CD14-positive monocyte (primary cell): ENCODE results near the gene YJU2. TPM values are rescaled to one million over a fixed set of nuclear protein-coding genes. Genes with fewer than 3 reads are reported as not detected.

Source experiments
- DNase-seq, 3 donors: peaks; one replicate each; pipeline ENCODE4 v3.0.0-alpha.2; 2011 to 2022
- H2AFZ ChIP-seq: 2 replicates; pipeline ENCODE4 v1.6.0; 2012; ENCODE audit warnings: mild to moderate bottlenecking, low read depth, low read length, inconsistent platforms; ENCODE audit not compliant: insufficient read depth, poor library complexity, severe bottlenecking
- H3K27ac ChIP-seq, 2 donors: 1 replicate in 1 of 2; 2 replicates in 1 of 2; pipeline ENCODE4 v1.5.1; 2012 to 2013; ENCODE audit warnings: low read length in 2 of 2, control low read depth in 1 of 2, inconsistent platforms in 1 of 2, low read depth in 1 of 2, mild to moderate bottlenecking in 1 of 2
- H3K27me3 ChIP-seq, 2 donors: one replicate each; pipeline versions ENCODE4 v1.6.0 to v1.6.1; 2011 to 2013; ENCODE audit warnings: low read length in 2 of 2; ENCODE audit not compliant: control insufficient read depth in 2 of 2, insufficient read depth in 2 of 2
- H3K36me3 ChIP-seq, 2 donors: replicated peaks in 1 of 2; 1 replicate in 1 of 2; 2 replicates in 1 of 2; pipeline versions ENCODE4 v1.5.1 to v1.6.1; 2012 to 2013; ENCODE audit warnings: low read length in 2 of 2, control low read depth in 1 of 2, inconsistent platforms in 1 of 2, mild to moderate bottlenecking in 1 of 2; ENCODE audit not compliant: insufficient read depth in 2 of 2, control insufficient read depth in 1 of 2
- H3K4me1 ChIP-seq, 2 donors: 1 replicate in 1 of 2; 2 replicates in 1 of 2; pipeline versions ENCODE4 v1.5.1 to v1.6.1; 2012 to 2013; ENCODE audit warnings: low read length in 2 of 2, control low read depth in 1 of 2, inconsistent platforms in 1 of 2, mild to moderate bottlenecking in 1 of 2, moderate library complexity in 1 of 2; ENCODE audit not compliant: insufficient read depth in 2 of 2, control insufficient read depth in 1 of 2
- H3K4me2 ChIP-seq: replicated peaks from 2 replicates; pipeline ENCODE3; 2012; ENCODE audit warnings: low read length, moderate library complexity, mild to moderate bottlenecking; ENCODE audit not compliant: poor library complexity, severe bottlenecking; ENCODE audit errors: extremely low read depth
- H3K4me3 ChIP-seq, 3 experiments: fragments of 200-600 bp in 1 of 3; sonication (generic) in 1 of 3; replicated peaks in 1 of 3; 1 replicate in 2 of 3; 2 replicates in 1 of 3; pipeline ENCODE4 v1.5.1; 2011 to 2013; ENCODE audit warnings: low read length in 3 of 3, mild to moderate bottlenecking in 3 of 3, control low read depth in 2 of 3, low read depth in 2 of 3, inconsistent platforms in 1 of 3, moderate library complexity in 1 of 3
- H3K79me2 ChIP-seq: 2 replicates; pipeline ENCODE4 v1.6.0; 2012; ENCODE audit warnings: mild to moderate bottlenecking, control low read depth, inconsistent platforms, low read length, moderate library complexity; ENCODE audit not compliant: insufficient read depth
- H3K9ac ChIP-seq: 2 replicates; pipeline ENCODE4 v1.6.0; 2017; ENCODE audit warnings: low read length, mild to moderate bottlenecking; ENCODE audit not compliant: insufficient read depth, poor library complexity, severe bottlenecking
- H3K9me3 ChIP-seq, 2 donors: replicated peaks in 1 of 2; 1 replicate in 1 of 2; 2 replicates in 1 of 2; pipeline versions ENCODE4 v1.5.1 to v1.6.1; 2012 to 2013; ENCODE audit warnings: low read length in 2 of 2, control low read depth in 1 of 2; ENCODE audit not compliant: control insufficient read depth in 1 of 2, insufficient read depth in 1 of 2
- H4K20me1 ChIP-seq: 2 replicates; pipeline ENCODE4 v1.6.0; 2012; ENCODE audit warnings: mild to moderate bottlenecking, low read length, control low read depth, moderate library complexity; ENCODE audit not compliant: insufficient read depth
- H3K27ac Mint-ChIP-seq, 7 donors: one replicate each; pipeline ENCODE4 v1.8.0; 2020; ENCODE audit warnings: mild to moderate bottlenecking in 7 of 7, mixed read lengths in 7 of 7, moderate library complexity in 6 of 7, inconsistent platforms in 2 of 7
- H3K27me3 Mint-ChIP-seq, 3 donors: one replicate each; pipeline ENCODE4 v1.8.0; 2021 to 2022; ENCODE audit warnings: low read depth in 3 of 3, mild to moderate bottlenecking in 3 of 3, mixed read lengths in 3 of 3, moderate library complexity in 3 of 3, inconsistent platforms in 1 of 3
- H3K36me3 Mint-ChIP-seq, 2 donors: one replicate each; pipeline ENCODE4 v1.8.0; 2020; ENCODE audit warnings: mixed read lengths in 2 of 2, inconsistent platforms in 1 of 2, mild to moderate bottlenecking in 1 of 2
- H3K4me1 Mint-ChIP-seq: one replicate; pipeline ENCODE4 v1.8.0; 2020; ENCODE audit warnings: mild to moderate bottlenecking, mixed read lengths
- H3K4me3 Mint-ChIP-seq, 2 donors: one replicate each; pipeline ENCODE4 v1.8.0; 2020; ENCODE audit warnings: mild to moderate bottlenecking in 2 of 2, mixed read lengths in 2 of 2, moderate library complexity in 1 of 2
- H3K9me3 Mint-ChIP-seq, 7 donors: one replicate each; pipeline ENCODE4 v1.8.0; 2020 to 2022; ENCODE audit warnings: mixed read lengths in 7 of 7, mild to moderate bottlenecking in 6 of 7, moderate library complexity in 6 of 7, inconsistent platforms in 2 of 7
- CTCF ChIP-seq: fragments of 200-600 bp; IDR thresholded peaks from one replicate; pipeline ENCODE4 v1.8.0; 2022; ENCODE audit warnings: antibody characterized with exemption, mild to moderate bottlenecking
- WGBS: methylation state at CpG from one replicate; pipeline ENCODE4 v1.1.5; 2013; ENCODE audit warnings: missing lambda C conversion rate; ENCODE audit not compliant: insufficient coverage; 5-methylcytosine and 5-hydroxymethylcytosine counted together
- intact Hi-C, 2 donors: fragments of 100-400 bp; cut with micrococcal nuclease; formaldehyde crosslinking; loops; one replicate each; pipeline versions ENCODE4 v1.15.0 to v1.15.1; 2023
- polyA plus RNA-seq, 3 donors: library from polyadenylated mRNA; depleted of rRNA in 1 of 3; unstranded in 2 of 3; stranded (reverse) in 1 of 3; fragments of 300-500 nt in 2 of 3; fragments of >200 nt in 1 of 3; fragmentation: Illumina TruSeq in 2 of 3; gene quantifications; 1 replicate in 2 of 3; 2 replicates in 1 of 3; pipeline ENCODE4 v1.2.3, GENCODE V29; 2012 to 2021

YJU2 gene
- polyA plus RNA-seq, 3 donors: 8.6 to 19.3 (median 13.4) TPM

- DNase-seq: no peak
- Histone ChIP-seq H3K4me1 (peaks cover 0 to 6% of the 10 kb centered on the region in 2 donors), H3K9ac (no peak overlapping the region), H3K79me2 (no peaks in the 10 kb centered on the region), H3K4me2 (no peak overlapping the region), H3K36me3 (no peaks in the 10 kb centered on the region), H3K27me3 (peaks cover 0 to 18% of the 10 kb centered on the region in 2 donors), H4K20me1 (no peaks in the 10 kb centered on the region), H3K27ac (no peak overlapping the region), H2AFZ (no peak overlapping the region), H3K9me3 (no peaks in the 10 kb centered on the region), H3K4me3 (no peak overlapping the region)
- intact Hi-C loops: no loop called here
- peaks cover 4 to 8% (median 6%) of the 10 kb centered on the region in 3 donors for H3K27me3 Mint-ChIP-seq
- peaks cover 7% of the 10 kb centered on the region for H3K4me1 Mint-ChIP-seq
- no peak overlapping the region for H3K4me3 Mint-ChIP-seq
- H3K27ac Mint-ChIP-seq: no peak overlapping the region
- no peaks in the 10 kb centered on the region for H3K9me3 Mint-ChIP-seq
- no peak for TF ChIP-seq CTCF
- 86% methylated on average over 4 of the region's 8 CpGs for WGBS
- no peaks in the 10 kb centered on the region for H3K36me3 Mint-ChIP-seq
These were observed 21.0 kb upstream of the YJU2 start for GRCh38 chr19:4225885-4226284.

GRCh38 chr19:4227771-4228170 lies 19.1 kb upstream of the YJU2 start:
- Mint-ChIP-seq H3K9me3 (no peaks in the 10 kb centered on the region), H3K4me3 (no peak overlapping the region), H3K36me3 (no peaks in the 10 kb centered on the region), H3K27ac (no peak overlapping the region), H3K4me1 (peaks cover 7% of the 10 kb centered on the region), H3K27me3 (peaks cover 4 to 10% (median 8%) of the 10 kb centered on the region in 3 donors)
- no peak overlapping the region for H3K27ac ChIP-seq
- no peak overlapping the region for H3K4me3 ChIP-seq
- H3K27me3 ChIP-seq: peaks cover 0 to 18% of the 10 kb centered on the region in 2 donors
- no peak for DNase-seq
- H3K9me3 ChIP-seq: no peaks in the 10 kb centered on the region
- no peak for TF ChIP-seq CTCF
- H3K79me2 ChIP-seq: no peaks in the 10 kb centered on the region
- peaks cover 0 to 6% of the 10 kb centered on the region in 2 donors for H3K4me1 ChIP-seq
- no peaks in the 10 kb centered on the region for H3K36me3 ChIP-seq
- no peak overlapping the region for H3K9ac ChIP-seq
- no peak overlapping the region for H3K4me2 ChIP-seq
- no peaks in the 10 kb centered on the region for H4K20me1 ChIP-seq
- no peak overlapping the region for H2AFZ ChIP-seq
- intact Hi-C loops: no loop called here
